LHCN-M2 (cell line): Measurements from ENCODE around the gene AMPH. TPM values are rescaled to one million over a fixed set of nuclear protein-coding genes. Genes with fewer than 3 reads are reported as not detected.
A peak's percentile ranks its signal among the peaks of the same experiment; 100 is the strongest.
"Not testable (repeated sequence)": the region's sequence is repeated elsewhere in the genome, so short reads cannot be mapped to it uniquely, and the experiment has no call there.

Experiments used
- DNase-seq: peaks from one replicate; pipeline ENCODE4 v3.0.0-alpha.2; 2012; ENCODE audit warnings: low read depth
- total RNA-seq: library from RNA; depleted of rRNA; stranded (reverse); fragments of >200 nt; gene quantifications from 2 replicates; pipeline ENCODE4 v1.2.3, GENCODE V29; 2014

The AMPH gene
- total RNA-seq, 1 experiment from 2014 or later, result 0.06 TPM

DNA sequence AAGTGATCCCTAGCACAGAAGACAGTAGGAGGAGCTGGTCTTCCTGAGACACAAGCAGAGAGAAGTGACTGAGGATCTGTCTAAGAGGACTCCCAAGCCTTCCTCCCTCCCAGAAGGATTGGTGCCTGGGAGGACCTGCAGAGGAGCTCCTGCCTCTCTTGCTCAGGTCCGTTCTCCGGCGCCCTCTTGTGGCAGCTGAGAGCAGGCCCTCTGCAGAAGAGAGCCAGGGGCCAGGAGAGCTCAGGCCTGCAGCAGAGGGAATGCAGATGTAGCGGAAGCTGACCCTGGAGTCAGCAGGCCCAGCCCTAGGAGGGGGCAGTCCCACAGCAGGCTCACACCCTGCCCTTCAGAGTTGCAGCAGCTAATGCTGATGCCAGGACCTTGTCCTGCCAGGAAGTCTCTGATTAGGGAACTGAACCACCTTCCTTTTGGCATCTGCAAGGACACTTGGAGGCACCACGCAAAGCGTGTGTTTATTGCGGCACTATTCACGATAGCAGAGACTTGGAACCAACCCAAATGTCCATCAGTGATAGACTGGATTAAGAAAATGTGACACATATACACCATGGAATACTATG, 276.8 kb downstream of the AMPH start:
- peak; percentile 28 for DNase-seq

GRCh38 chr7:38353431-38353881, 277.7 kb downstream of the AMPH start:
- DNase-seq, result not testable (repeated sequence)

DNA sequence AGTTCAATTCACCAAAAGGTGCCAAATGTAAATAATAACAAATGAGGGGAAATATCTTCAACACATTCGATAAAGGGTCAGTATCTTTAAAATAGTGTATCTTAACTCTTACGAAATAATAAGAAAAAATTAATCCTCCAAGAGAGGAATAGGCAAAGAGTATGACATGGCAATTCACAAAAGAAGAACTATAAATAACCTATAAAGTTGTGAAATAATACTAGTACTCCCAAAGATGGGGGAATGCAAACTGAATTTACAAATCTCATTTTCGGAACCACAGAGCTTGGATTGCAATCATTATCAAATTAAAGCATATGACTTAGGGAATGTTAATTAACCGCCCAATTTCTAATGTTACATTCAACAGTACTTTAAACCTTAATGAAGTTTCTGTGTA, 279.6 kb downstream of the AMPH start:
- DNase-seq, result no peak

GRCh38 chr7:38350777-38351176, 280.4 kb downstream of the AMPH start:
- DNase-seq, result not testable (repeated sequence)

DNA sequence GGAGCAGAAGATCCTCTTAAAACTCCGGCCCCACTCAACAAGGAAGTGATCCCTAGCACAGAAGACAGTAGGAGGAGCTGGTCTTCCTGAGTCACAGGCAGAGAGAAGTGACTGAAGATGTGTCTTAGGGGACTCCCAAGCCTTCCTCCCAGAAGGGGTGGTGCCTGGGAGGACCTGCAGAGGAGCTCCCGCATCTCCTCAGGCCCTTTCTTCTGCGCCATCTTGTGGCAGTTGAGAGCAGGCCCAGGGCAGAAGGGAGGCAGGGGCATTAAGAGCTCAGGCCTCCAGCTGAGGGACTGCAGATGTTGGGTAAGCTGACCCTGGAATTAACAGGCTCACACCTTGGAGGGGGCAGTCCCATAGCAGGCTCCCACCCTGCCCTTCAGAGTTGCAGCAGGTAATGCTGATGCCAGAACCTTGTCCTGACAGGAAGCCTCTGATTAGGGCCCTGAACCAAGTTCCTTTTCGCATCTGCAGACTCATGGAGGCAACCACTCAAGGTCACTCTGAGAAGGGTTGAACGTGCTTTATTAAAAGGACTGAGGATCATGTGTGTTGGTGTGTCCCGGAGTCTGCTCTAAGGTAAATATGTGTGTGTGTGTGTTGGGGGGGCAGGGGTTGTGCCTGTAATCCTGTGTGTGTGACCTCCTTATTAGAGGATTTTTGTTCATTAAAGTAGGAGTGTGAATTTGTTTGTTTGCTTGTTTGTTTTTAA, 281.1 kb downstream of the AMPH start:
- peak; percentile 41 for DNase-seq

- DNase-seq, result not testable (repeated sequence)
Observed at GRCh38 chr7:38349126-38349795, 281.9 kb downstream of the AMPH start.

DNA sequence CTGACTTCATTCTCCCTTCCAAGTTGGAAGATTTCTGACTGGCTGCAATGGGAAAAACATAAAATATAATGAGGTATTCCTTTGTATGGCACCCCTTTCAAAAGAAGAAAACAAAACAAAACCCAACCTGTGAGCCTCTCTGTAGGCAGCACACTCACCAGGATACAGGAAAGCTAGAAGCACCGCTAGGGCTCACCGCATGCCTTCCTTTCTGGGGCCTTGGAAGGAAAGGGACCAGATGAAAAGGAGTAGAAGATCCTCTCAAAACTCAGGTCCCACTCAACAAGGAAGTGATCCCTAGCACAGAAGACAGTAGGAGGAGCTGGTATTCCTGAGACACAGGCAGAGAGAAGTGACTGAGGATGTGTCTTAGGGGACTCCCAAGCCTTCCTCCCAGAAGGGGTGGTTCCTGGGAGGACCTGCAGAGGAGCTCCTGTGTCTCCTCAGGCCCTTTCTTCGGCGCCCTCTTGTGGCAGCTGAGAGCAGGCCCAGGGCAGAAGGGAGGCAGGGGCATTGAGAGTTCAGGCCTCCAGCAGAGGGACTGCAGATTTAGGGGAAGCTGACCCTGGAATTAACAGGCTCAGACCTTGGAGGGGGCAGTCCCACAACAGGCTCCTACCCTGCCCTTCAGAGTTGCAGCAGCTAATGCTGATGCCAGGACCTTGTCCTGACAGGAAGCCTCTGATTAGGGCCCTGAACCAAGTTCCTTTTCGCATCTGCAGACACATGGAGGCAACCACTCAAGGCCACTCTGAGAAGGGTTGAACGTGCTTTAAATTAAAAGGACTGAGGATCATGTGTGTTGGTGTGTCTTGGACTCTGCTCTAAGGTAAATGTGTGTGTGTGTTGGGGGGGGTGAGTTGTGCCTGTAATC, 285.6 kb downstream of the AMPH start:
- peak; percentile 65 for DNase-seq

GRCh38 chr7:38344741-38345140, 286.4 kb downstream of the AMPH start:
- DNase-seq, result not testable (repeated sequence)

DNA sequence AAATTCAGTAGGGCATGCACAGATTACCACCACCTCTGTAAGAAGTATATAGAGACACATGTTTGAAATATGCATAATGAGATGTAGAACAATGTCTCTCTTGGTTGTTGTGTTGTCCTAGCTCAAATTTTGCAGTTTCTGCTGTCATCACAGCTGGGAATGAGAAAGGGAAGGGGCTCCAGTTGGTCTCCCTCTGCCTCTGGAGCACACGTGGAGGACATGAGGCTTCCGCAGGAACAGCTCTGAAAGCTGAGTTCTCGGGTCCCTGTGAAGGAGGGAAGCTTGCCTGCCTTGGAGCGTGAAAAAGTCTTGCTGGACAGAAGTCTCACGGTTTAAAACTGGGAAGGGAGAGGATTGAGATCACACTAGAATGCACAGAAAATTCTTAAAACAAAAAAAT, 289.0 kb downstream of the AMPH start:
- not testable (repeated sequence) for DNase-seq

GRCh38 chr7:38341172-38341705, 289.9 kb downstream of the AMPH start:
- peak; percentile 65 for DNase-seq

DNA sequence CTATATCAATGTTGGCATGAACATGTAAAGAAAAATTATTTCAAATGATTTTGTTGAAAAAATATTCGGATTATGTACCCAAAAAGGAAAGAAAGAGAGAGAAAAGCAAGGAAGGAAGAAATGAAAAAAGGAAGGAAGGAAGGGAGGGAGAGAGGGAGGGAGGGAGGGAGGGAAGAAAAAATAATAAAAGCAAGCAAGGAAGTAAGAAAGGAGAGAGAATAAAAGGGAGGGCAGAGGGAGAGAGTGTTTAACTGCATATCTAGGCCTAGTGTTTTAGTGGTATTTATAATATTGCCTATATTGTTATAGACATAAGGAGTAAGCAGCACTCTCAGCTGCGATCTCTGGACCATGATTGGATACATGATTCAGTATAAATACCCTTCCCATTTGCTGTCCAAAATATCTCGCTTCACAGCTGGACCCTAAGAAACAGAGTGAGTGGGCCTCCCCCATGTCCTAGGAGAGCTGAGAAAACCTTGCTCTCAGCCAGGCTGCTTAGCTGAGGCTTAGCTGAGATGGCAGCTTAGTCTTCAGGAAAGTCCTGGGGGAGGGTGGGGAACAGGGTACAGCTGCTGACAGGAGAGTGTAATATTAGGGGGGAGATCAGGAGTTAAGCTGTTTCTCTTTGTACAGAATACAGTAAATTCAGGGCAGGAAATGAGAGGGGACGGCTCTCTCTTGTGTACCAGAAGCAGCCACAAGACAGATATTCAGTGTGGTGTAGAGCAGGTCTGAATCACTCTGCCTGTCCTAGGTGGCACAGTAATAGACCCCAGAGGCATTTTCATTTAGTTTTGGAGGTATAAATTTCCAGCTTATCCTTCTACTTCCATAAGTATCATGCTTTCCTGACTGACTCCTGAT, 291.0 kb downstream of the AMPH start:
- no peak for DNase-seq

GRCh38 chr7:38336148-38336515, 295.0 kb downstream of the AMPH start:
- not testable (repeated sequence) for DNase-seq

GRCh38 chr7:38335492-38336147, 295.6 kb downstream of the AMPH start:
- peak; percentile 87 for DNase-seq

GRCh38 chr7:38335128-38335491, 296.1 kb downstream of the AMPH start:
- DNase-seq, result no peak

DNA sequence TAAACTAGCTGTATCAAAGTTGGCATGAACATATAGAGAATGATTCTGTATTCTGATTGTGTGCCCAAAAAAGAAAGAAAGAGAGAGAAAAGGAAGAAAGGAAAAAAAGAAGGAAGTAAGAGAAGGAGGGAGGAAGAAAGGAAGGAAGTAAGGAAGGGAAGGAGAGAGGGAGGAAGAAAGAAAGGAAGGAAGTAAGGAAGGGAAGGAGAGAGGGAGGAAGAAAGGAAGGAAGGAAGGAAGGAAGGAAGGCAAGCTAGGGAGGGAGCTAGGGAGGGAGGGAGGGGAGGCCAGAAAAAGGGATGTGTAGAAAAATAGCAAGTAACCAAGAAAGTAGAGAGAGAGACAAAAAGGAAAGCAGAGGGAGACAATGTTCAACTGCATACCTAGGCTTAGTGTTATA, 297.0 kb downstream of the AMPH start:
- DNase-seq, result no peak
